HCT116 (cell line): ENCODE measurements around the gene HIBADH. TPM values are rescaled to one million over a fixed set of nuclear protein-coding genes. Genes with fewer than 3 reads are reported as not detected.

Experiments
- ATAC-seq: fragments of 200-7000 bp; cut with Tn5 transposase; 2 replicates; pipeline ENCODE4 v1.9.1; 2020; ENCODE audit warnings: mild to moderate bottlenecking, moderate library complexity
- BruUV-seq: library from RNA; stranded (reverse); fragments of 400-500 nt; replicated peaks from 2 replicates; lab custom pipeline; 2021; lab: Mats Ljungman, UMichigan
- CTCF ChIA-PET: fragments of 300-600 bp; sonication (Branson Sonifier 250); formaldehyde crosslinking; loops from one replicate; lab custom pipeline; 2021; ENCODE audit warnings: antibody characterized with exemption; lab: Charles Lee
- POLR2A ChIA-PET: fragments of 300-600, 350-600 bp; sonication (Branson Sonifier 250); formaldehyde crosslinking; loops from one replicate; lab custom pipeline; 2021; ENCODE audit warnings: antibody characterized with exemption; lab: Charles Lee
- RAD21 ChIA-PET, 2 experiments: fragments of 300-600 bp; sonication (Branson Sonifier 250); formaldehyde crosslinking; loops; one replicate each; lab custom pipeline; 2023; ENCODE audit warnings: low total read pairs in 2 of 2; ENCODE audit not compliant: uncharacterized antibody in 2 of 2, unreplicated experiment in 2 of 2, low non-redundant PET in 1 of 2; lab: Charles Lee
- DNase-seq: peaks from one replicate; pipeline ENCODE4 v3.0.0-alpha.2; 2010; ENCODE audit warnings: low read depth, low spot score
- H2AFZ ChIP-seq: fragments of 200-600 bp; shearing (Covaris generic), sonication (generic); 2 replicates; pipeline ENCODE4 v1.6.1; 2017; ENCODE audit warnings: low read depth, mixed run types, mixed read lengths, antibody characterized with exemption, low read length; ENCODE audit not compliant: poor library complexity, severe bottlenecking
- H3K27ac ChIP-seq: 2 replicates; pipeline ENCODE4 v1.5.1; 2012; ENCODE audit warnings: low read depth, low read length
- H3K27me3 ChIP-seq: fragments of 200-600 bp; sonication (generic); 2 replicates; pipeline ENCODE4 v1.6.1; 2016; ENCODE audit warnings: mixed run types, low read length, mixed read lengths; ENCODE audit not compliant: insufficient read depth
- H3K36me3 ChIP-seq, 2 experiments: fragments of 200-500 bp in 1 of 2; fragments of 200-600 bp in 1 of 2; sonication (Bioruptor generic) in 1 of 2; sonication (generic) in 1 of 2; 2 replicates each; pipeline versions ENCODE4 v1.5.1 to v1.6.1; 2014 to 2016; ENCODE audit warnings: low read length in 2 of 2, inconsistent platforms in 1 of 2, mixed read lengths in 1 of 2, mixed run types in 1 of 2; ENCODE audit not compliant: insufficient read depth in 2 of 2, control insufficient read depth in 1 of 2
- H3K4me1 ChIP-seq, 2 experiments: fragments of 200-600 bp in 1 of 2; sonication (generic) in 1 of 2; 2 replicates each; pipeline versions ENCODE4 v1.5.1 to v1.6.1; 2012 to 2017; ENCODE audit warnings: low read length in 2 of 2, inconsistent platforms in 1 of 2, mild to moderate bottlenecking in 1 of 2, mixed read lengths in 1 of 2, mixed run types in 1 of 2, moderate library complexity in 1 of 2; ENCODE audit not compliant: insufficient read depth in 2 of 2, control insufficient read depth in 1 of 2
- H3K4me2 ChIP-seq: fragments of 200-600 bp; sonication (generic); 2 replicates; pipeline ENCODE4 v1.6.1; 2017; ENCODE audit warnings: mixed run types, low read length, mixed read lengths
- H3K4me3 ChIP-seq, 2 experiments: fragments of 200-600 bp in 1 of 2; sonication (generic) in 1 of 2; replicated peaks in 1 of 2; 2 replicates each; pipeline ENCODE4 v1.5.1; 2011 to 2016; ENCODE audit warnings: low read length in 2 of 2, control low read depth in 1 of 2, low read depth in 1 of 2, mild to moderate bottlenecking in 1 of 2, mixed read lengths in 1 of 2, mixed run types in 1 of 2
- H3K79me2 ChIP-seq: fragments of 200-600 bp; sonication (generic); 2 replicates; pipeline ENCODE4 v1.6.1; 2017; ENCODE audit warnings: mild to moderate bottlenecking, mixed run types, low read length, moderate library complexity, mixed read lengths; ENCODE audit not compliant: insufficient read depth
- H3K9ac ChIP-seq: fragments of 200-600 bp; sonication (generic); 2 replicates; pipeline ENCODE4 v1.6.1; 2016; ENCODE audit warnings: low read length, mixed read lengths
- H3K9me2 ChIP-seq: fragments of 200-600 bp; sonication (generic), shearing (Covaris generic); 2 replicates; pipeline ENCODE4 v1.6.1; 2017; ENCODE audit warnings: mixed run types, mild to moderate bottlenecking, moderate library complexity; ENCODE audit not compliant: insufficient read depth
- H3K9me3 ChIP-seq, 2 experiments: fragments of 200-500 bp in 1 of 2; fragments of 200-600 bp in 1 of 2; sonication (Bioruptor generic) in 1 of 2; sonication (generic) in 1 of 2; 2 replicates each; pipeline ENCODE4 v1.6.1; 2014 to 2017; ENCODE audit warnings: low read length in 2 of 2, mixed read lengths in 2 of 2, inconsistent platforms in 1 of 2, low read depth in 1 of 2, mild to moderate bottlenecking in 1 of 2, mixed run types in 1 of 2, moderate library complexity in 1 of 2; ENCODE audit not compliant: control insufficient read depth in 1 of 2, insufficient read depth in 1 of 2
- H4K20me1 ChIP-seq: fragments of 200-600 bp; sonication (generic), shearing (Covaris generic); 2 replicates; pipeline ENCODE4 v1.6.1; 2017; ENCODE audit warnings: mixed run types, mild to moderate bottlenecking, moderate library complexity; ENCODE audit not compliant: insufficient read depth
- ATF3 ChIP-seq: IDR thresholded peaks from 2 replicates; pipeline ENCODE4 v1.6.1; 2012
- EGR1 ChIP-seq: IDR thresholded peaks from 2 replicates; pipeline ENCODE4 v1.6.1; 2012; ENCODE audit warnings: low read depth
- ELF1 ChIP-seq: IDR thresholded peaks from 2 replicates; pipeline ENCODE4 v1.6.1; 2012; ENCODE audit warnings: low read depth, borderline replicate concordance
- EZH2phosphoT487 ChIP-seq: fragments of 200-600 bp; IDR thresholded peaks from 2 replicates; pipeline ENCODE4 v1.6.1; 2018; ENCODE audit warnings: antibody characterized with exemption, borderline replicate concordance
- JUND ChIP-seq: IDR thresholded peaks from 2 replicates; pipeline ENCODE4 v1.6.1; 2012
- MAX ChIP-seq: IDR thresholded peaks from 2 replicates; pipeline ENCODE4 v1.6.1; 2012
- POLR2A ChIP-seq: IDR thresholded peaks from 2 replicates; pipeline ENCODE4 v1.7.0; 2011; ENCODE audit warnings: borderline replicate concordance; ENCODE audit not compliant: insufficient read depth, insufficient read length; ENCODE audit errors: extremely low read depth
- RAD21 ChIP-seq: IDR thresholded peaks from 2 replicates; pipeline ENCODE4 v1.6.1; 2012; ENCODE audit warnings: low read depth, mild to moderate bottlenecking
- REST ChIP-seq: IDR thresholded peaks from 2 replicates; pipeline ENCODE4 v1.6.1; 2012; ENCODE audit warnings: low read depth
- SIN3A ChIP-seq: IDR thresholded peaks from 2 replicates; pipeline ENCODE4 v1.6.1; 2012; ENCODE audit warnings: low read depth
- SP1 ChIP-seq: IDR thresholded peaks from 2 replicates; pipeline ENCODE4 v1.6.1; 2012; ENCODE audit warnings: low read depth
- TCF7L2 ChIP-seq: IDR thresholded peaks from 2 replicates; pipeline ENCODE4 v1.7.0; 2011; ENCODE audit warnings: borderline replicate concordance, inconsistent platforms; ENCODE audit not compliant: insufficient read depth, insufficient read length; ENCODE audit errors: extremely low read depth
- ZBTB33 ChIP-seq: IDR thresholded peaks from 2 replicates; pipeline ENCODE4 v1.6.1; 2011; ENCODE audit warnings: mild to moderate bottlenecking, low read length, moderate library complexity; ENCODE audit not compliant: insufficient replicate concordance; ENCODE audit errors: extremely low read depth
- intact Hi-C: fragments of 100-400 bp; cut with micrococcal nuclease; formaldehyde crosslinking; loops from 2 replicates; pipeline ENCODE4 v1.10.0; 2022
- total RNA-seq: library from RNA; stranded (reverse); gene quantifications from one replicate; pipeline ENCODE4 v1.2.1, GENCODE V29; 2021; ENCODE audit not compliant: unreplicated experiment

The HIBADH gene
- total RNA-seq, 1 experiment from 2014 or later, result 32.4 TPM

DNA sequence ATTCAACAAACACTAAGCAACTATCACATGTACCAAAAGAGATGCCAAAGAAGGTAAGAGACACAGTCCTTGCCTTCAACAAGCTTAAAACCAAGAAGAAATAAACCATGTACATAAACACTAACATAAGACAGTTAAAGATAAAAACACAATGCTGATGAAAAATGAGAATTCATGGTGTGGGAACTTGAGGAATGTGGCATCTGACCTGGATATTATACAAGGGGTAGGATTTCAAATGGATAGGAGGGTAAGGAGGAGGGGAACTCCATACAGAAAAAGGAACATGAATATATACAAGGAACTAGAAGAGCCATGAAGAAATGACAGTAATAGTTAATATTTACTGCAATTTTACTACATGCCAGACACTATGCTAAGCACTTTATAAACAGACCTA, 11.0 kb downstream of the HIBADH start:
- Histone ChIP-seq H4K20me1 (no peaks in the 10 kb centered on the region), H3K27me3 (no peaks in the 10 kb centered on the region), H2AFZ (no peak overlapping the region), H3K9me2 (no peaks in the 10 kb centered on the region), H3K9me3 (no peaks in the 10 kb centered on the region), H3K9ac (no peak overlapping the region), H3K27ac (no peak overlapping the region), H3K4me2 (no peak overlapping the region), H3K4me3 (no peak overlapping the region), H3K4me1 (peaks cover 0 to 6% of the 10 kb centered on the region in 2 experiments; a peak in 1 of 4 replicates), H3K36me3 (no peaks in the 10 kb centered on the region)
- intact Hi-C loops, result no loop called here
- BruUV-seq, result no TSS peak
- ChIA-PET CTCF (no interaction called here), POLR2A (no interaction called here)
- ATAC-seq, result no peak
- DNase-seq, result no peak
- no peak for TF ChIP-seq TCF7L2
- TF ChIP-seq MAX, result no peak
- no peak for TF ChIP-seq RAD21
- no peak for TF ChIP-seq JUND
- no peak for TF ChIP-seq POLR2A
- TF ChIP-seq SIN3A, result no peak
- TF ChIP-seq REST, result no peak
- TF ChIP-seq EGR1, result no peak
- TF ChIP-seq SP1, result no peak
- TF ChIP-seq ATF3, result no peak
- no peak for TF ChIP-seq ZBTB33
- TF ChIP-seq EZH2phosphoT487, result no peak
- no peak for TF ChIP-seq ELF1
- TF ChIP-seq, all 23 proteins: peak for 0
- RAD21 ChIA-PET, result no interaction called here
- no peaks in the 10 kb centered on the region for H3K79me2 ChIP-seq
